Measurements from ENCODE around the gene ARGFX. TPM values are rescaled to one million over a fixed set of nuclear protein-coding genes. Genes with fewer than 3 reads are reported as not detected.
A peak's percentile ranks its signal among the peaks of the same experiment; 100 is the strongest.

ARGFX gene
- total RNA-seq, result not detected in 2 replicates

DNA sequence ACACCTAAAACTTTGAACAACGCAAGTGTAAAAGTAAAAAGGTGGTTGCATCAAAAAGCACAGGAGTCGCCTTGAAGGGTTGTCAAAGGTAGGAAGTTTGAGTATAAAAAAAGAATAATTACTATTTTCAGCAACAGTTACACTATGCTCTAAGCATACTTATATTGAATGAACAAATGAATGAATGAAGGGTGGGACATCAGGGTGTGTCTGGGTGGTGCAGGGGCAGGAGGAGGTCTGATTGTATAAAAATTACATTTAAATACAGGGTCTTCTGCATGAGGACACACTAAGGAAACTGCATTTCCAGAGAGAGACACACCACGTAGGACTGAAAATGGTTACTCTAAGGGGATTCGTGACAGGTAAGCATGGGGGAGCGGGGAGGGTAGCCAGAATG is at the start of gene ARGFX:
TSS of gene ARGFX (plus strand) at position 301 of the 400 bp plus-strand sequence. CDS start 2,765 bp downstream, outside the sequence.
- DNase-seq (ENCODE audit: low spot score), result no peak
- H3K36me3 Mint-ChIP-seq (ENCODE audit: low read depth), result no peaks in the 10 kb centered on the region
- H3K27me3 Mint-ChIP-seq (ENCODE audit: low read depth), result peaks cover 7% of the 10 kb centered on the region
- no peaks in the 10 kb centered on the region for H3K4me1 Mint-ChIP-seq (ENCODE audit: low read depth)
- no peak within 1 kb of the TSS for H3K27ac Mint-ChIP-seq
- H3K9me3 Mint-ChIP-seq, result no peaks in the 10 kb centered on the region
- intact Hi-C loops (cut with micrococcal nuclease), result no loop called here
- no peak within 1 kb of the TSS for H3K4me3 Mint-ChIP-seq (ENCODE audit: low read depth)

DNA sequence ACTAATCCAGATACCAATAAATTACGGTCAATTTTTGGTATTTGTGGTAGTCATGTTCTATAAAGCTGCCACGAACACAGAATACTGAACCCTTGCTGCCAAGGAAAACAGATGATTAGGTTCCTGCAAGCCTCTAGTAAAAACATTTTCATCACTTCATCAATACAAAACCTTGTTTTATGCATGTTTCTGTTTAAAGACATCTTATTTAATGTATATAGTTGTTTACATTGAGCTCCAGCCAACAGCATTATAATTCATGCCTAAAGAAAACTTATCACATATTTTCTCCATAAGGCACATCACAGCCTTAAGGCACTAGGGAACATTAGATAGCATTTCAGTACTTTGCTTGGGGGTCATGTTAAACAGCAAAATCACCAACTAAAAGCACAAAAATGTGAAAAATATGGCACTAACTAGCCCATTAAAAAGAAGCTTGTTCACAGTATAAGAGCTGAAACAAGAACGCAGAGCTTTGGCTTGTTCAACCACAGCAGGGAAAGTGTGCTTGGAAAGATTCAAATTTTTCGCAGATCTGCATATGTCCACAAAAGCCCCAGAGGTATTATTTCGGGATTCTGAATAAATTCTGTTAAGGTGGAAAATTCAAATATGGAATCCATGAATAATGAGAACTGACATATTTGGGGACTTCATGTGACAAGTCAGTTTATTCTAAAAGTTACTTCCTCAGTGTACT is 49.6 kb upstream of the ARGFX start:
- peaks cover 82% of the 10 kb centered on the region for H3K36me3 Mint-ChIP-seq (ENCODE audit: low read depth)
- DNase-seq (ENCODE audit: low spot score), result no peak
- no peak overlapping the region for H3K4me3 Mint-ChIP-seq (ENCODE audit: low read depth)
- H3K4me1 Mint-ChIP-seq (ENCODE audit: low read depth), result peaks cover 2% of the 10 kb centered on the region
- no peak overlapping the region for H3K27ac Mint-ChIP-seq
- intact Hi-C loops (cut with micrococcal nuclease), result no loop called here
- peaks cover 26% of the 10 kb centered on the region for H3K9me3 Mint-ChIP-seq
- H3K27me3 Mint-ChIP-seq (ENCODE audit: low read depth), result no peaks in the 10 kb centered on the region

DNA sequence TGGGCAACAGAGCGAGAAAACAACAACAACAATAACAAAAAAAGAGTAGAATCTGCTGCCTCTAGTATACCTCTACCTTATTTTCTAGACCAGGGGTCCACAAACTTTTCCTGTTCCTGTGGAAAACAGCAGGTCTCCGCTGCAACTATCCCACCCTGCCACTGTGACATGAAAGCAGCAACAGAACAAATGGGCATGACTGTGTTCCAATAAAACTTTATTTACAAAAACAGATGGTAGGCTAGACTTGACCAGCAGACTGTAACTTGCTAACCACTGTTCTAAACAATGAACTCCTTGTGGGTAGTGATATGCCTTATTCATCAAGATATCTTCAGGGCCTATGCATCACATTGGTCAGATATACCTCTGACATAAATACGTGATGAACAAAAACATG is 47.2 kb upstream of the ARGFX start:
- intact Hi-C loops (cut with micrococcal nuclease), result no loop called here

DNA sequence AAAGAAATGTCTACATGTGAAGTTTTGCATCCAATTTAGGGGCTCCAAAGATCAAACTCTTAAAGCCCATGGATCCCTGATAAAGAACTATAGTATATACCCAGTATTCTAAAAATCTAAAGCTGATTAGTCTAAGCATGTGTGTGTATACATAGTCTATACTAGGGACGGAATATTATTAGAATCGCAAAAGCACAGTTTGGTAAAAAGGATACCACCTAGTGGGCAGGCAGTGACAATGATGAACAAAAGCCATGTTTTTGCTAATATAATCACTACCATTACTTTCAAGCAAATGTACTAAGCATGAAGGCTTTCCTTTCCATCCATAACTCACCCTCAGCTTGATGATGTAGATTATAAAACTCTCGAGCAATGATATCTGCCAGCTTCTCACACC is 38.4 kb upstream of the ARGFX start:
- intact Hi-C loops (cut with micrococcal nuclease), result no loop called here
- DNase-seq (ENCODE audit: low spot score), result no peak
- no peak overlapping the region for H3K27ac Mint-ChIP-seq

More for the DNA sequence above, 47.2 kb upstream of the ARGFX start:
- Mint-ChIP-seq H3K9me3 (peaks cover 22% of the 10 kb centered on the region), H3K4me1 (ENCODE audit: low read depth) (no peaks in the 10 kb centered on the region), H3K4me3 (ENCODE audit: low read depth) (no peak overlapping the region), H3K27ac (no peak overlapping the region), H3K36me3 (ENCODE audit: low read depth) (peaks cover 76% of the 10 kb centered on the region), H3K27me3 (ENCODE audit: low read depth) (no peaks in the 10 kb centered on the region)
- no peak for DNase-seq (ENCODE audit: low spot score)

DNA sequence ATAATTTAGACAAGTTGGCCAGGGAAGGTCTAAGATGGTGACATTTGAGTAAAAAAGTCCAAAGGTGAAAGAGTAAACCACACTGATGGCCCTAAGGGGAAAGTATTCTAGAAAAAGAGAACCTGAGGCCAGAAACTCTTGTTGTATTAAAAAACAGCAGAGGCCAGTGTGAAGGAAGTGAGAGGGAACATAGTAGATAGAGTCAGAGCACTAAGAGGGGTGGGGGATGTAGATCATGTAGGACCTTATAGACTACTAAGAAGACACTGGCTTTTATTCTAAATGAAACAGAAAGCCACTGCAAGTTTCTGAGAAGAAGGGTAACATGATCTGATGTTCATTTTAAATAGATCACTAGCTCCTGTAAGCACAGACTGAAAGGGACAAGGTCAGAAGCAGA is 36.5 kb upstream of the ARGFX start:
- Mint-ChIP-seq H3K36me3 (ENCODE audit: low read depth) (peaks cover 62% of the 10 kb centered on the region), H3K4me3 (ENCODE audit: low read depth) (no peak overlapping the region), H3K4me1 (ENCODE audit: low read depth) (peaks cover 11% of the 10 kb centered on the region), H3K27ac (peak overlapping the region; percentile 60), H3K27me3 (ENCODE audit: low read depth) (no peaks in the 10 kb centered on the region), H3K9me3 (no peaks in the 10 kb centered on the region)
- DNase-seq (ENCODE audit: low spot score), result no peak
- intact Hi-C loops (cut with micrococcal nuclease), result no loop called here

More for the DNA sequence above, 38.4 kb upstream of the ARGFX start:
- no peaks in the 10 kb centered on the region for H3K27me3 Mint-ChIP-seq (ENCODE audit: low read depth)
- peaks cover 57% of the 10 kb centered on the region for H3K36me3 Mint-ChIP-seq (ENCODE audit: low read depth)
- H3K4me3 Mint-ChIP-seq (ENCODE audit: low read depth), result no peak overlapping the region
- H3K4me1 Mint-ChIP-seq (ENCODE audit: low read depth), result peaks cover 11% of the 10 kb centered on the region
- H3K9me3 Mint-ChIP-seq, result no peaks in the 10 kb centered on the region

DNA sequence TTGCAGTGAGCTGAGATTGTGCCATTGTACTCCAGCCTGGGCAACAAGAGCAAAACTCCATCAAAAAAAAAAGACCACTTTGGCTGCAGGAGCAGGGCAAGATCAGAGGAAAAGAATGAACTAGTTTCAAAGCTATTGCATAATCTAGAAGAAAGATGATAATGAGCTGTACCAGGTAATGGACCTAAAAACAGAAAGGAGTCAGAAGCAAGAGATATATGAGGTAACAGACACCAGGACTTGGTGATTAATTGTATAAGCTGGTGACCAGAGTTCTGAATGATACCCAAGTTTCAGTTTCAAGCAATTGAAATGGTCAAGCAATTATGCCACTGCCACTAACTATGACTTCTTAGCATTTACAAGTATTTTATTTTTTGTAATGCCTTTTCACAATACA is 24.8 kb upstream of the ARGFX start:
- Mint-ChIP-seq H3K9me3 (no peaks in the 10 kb centered on the region), H3K4me1 (ENCODE audit: low read depth) (peaks cover 34% of the 10 kb centered on the region), H3K27me3 (ENCODE audit: low read depth) (no peaks in the 10 kb centered on the region), H3K4me3 (ENCODE audit: low read depth) (no peak overlapping the region), H3K27ac (no peak overlapping the region), H3K36me3 (ENCODE audit: low read depth) (peaks cover 41% of the 10 kb centered on the region)
- intact Hi-C loops (cut with micrococcal nuclease), result loop anchor here (10.0 kb wide), 1 partner anchor 1252 kb away; the partner anchor contains the start of genes HSPBAP1 and SLC49A4
- DNase-seq (ENCODE audit: low spot score), result no peak

DNA sequence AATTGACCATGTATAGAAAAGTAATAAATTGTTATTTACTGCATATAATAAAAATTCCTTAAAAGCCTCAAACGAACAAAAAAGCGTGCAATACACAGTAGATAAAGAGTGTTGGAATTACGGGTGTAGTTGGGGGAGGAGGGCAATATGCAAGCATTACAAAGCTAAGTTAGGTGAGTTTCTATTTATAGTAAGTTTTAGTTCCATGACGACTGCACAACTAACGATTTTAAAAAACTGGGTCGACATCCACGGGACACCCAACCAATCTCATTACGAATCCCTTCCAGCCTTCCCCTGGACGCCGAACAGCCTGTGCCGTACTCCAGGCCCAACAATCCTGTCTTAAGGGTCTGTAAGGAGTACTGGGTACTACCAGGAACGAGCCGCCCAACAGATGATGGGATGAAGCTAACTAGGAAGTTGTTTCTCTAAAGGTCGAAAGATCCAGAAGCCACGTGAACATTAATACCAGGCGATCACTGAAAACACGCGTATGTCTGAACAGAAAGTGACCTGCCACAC is 22.6 kb upstream of the ARGFX start:
- intact Hi-C loops (cut with micrococcal nuclease), result loop anchor here (5.0 to 10.0 kb wide), 3 partner anchors 337 to 1250 kb away; partner anchors contain the start of genes HSPBAP1 and SLC49A4
- H3K36me3 Mint-ChIP-seq (ENCODE audit: low read depth), result peaks cover 28% of the 10 kb centered on the region
- no peak for DNase-seq (ENCODE audit: low spot score)
- no peaks in the 10 kb centered on the region for H3K27me3 Mint-ChIP-seq (ENCODE audit: low read depth)
- H3K9me3 Mint-ChIP-seq, result no peaks in the 10 kb centered on the region
- peak overlapping the region; percentile 91 for H3K27ac Mint-ChIP-seq
- H3K4me3 Mint-ChIP-seq (ENCODE audit: low read depth), result peak overlapping the region; percentile 91
- peaks cover 30% of the 10 kb centered on the region for H3K4me1 Mint-ChIP-seq (ENCODE audit: low read depth)

DNA sequence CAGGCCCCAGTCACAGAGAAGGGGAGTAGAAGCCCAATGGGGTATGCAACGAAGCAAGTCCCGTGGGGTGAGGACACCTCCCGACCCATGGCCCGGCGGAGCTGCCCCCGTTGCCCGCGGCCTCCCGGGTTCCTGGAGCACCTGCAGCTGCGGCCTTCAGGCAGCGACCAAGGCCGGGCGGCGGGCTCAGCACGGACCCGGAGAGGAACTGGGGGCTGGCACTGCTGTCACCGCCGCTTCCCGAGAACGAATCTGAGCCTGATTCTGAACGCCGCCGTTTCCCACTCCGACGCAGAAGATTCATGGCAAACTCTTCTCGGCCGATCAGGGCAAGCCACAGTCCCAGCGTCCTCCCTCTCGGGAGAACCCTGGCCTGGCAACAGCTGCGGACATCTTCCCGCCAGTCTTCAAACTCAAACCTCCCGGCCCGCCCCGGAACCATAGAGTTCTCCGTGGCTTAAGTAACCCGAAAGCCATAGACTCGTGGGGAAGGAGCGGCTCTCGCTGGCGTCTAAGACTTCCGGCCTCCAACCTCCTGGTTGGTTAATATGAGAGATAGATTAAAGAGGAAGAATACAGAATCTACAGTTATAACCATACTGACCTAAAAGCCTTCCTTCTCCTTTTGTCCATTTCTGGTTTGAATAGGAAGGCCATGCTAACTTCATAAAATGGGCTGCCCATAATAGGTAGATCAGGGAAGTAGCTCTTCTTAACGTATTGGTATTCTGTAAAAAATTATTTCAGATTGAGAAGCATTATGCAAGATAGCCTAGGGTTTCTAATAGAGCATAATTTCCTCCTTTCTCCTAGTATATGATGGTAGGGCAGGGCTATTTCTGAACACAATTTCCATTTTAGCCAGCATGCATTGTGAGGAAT is 21.9 kb upstream of the ARGFX start, which contains the start of gene POLQ:
TSS of gene POLQ (minus strand) at position 415 of the 882 bp plus-strand sequence. CDS start at position 304, 111 bp downstream.
- Mint-ChIP-seq H3K27me3 (ENCODE audit: low read depth) (no peaks in the 10 kb centered on the region), H3K9me3 (no peaks in the 10 kb centered on the region), H3K36me3 (ENCODE audit: low read depth) (peaks cover 25% of the 10 kb centered on the region), H3K4me1 (ENCODE audit: low read depth) (peaks cover 30% of the 10 kb centered on the region), H3K4me3 (ENCODE audit: low read depth) (peak within 1 kb of the TSS; percentile 91), H3K27ac (peak within 1 kb of the TSS; percentile 93)
- peak; percentile 84 for DNase-seq (ENCODE audit: low spot score)
- intact Hi-C loops (cut with micrococcal nuclease), result loop anchor here (1.0 to 10.0 kb wide), 13 partner anchors 115 to 1482 kb away; partner anchors contain the start of genes EAF2, GOLGB1, HCLS1 and HSPBAP1

DNA sequence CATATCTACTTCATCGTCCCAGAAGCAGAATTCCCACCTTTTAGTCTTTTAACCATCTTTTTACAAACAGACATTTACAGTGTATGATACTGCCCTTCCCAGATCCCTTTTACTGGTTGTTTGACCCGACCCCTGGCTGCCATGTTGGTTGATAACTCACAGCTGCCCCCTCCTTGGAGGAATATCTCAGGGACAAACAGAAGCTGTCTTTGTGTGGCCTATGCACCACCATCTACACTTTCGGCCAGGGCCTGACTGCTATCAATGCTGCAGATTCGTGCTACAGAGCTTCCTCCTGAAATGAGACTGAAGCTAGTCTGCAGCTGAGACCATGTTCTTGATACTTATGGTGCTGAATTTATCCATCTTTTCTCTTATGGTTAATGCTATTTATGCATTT is 15.4 kb upstream of the ARGFX start:
- DNase-seq (ENCODE audit: low spot score), result no peak
- peaks cover 1% of the 10 kb centered on the region for H3K27me3 Mint-ChIP-seq (ENCODE audit: low read depth)
- H3K4me3 Mint-ChIP-seq (ENCODE audit: low read depth), result no peak overlapping the region
- intact Hi-C loops (cut with micrococcal nuclease), result no loop called here
- no peaks in the 10 kb centered on the region for H3K4me1 Mint-ChIP-seq (ENCODE audit: low read depth)
- H3K36me3 Mint-ChIP-seq (ENCODE audit: low read depth), result no peaks in the 10 kb centered on the region
- no peaks in the 10 kb centered on the region for H3K9me3 Mint-ChIP-seq
- H3K27ac Mint-ChIP-seq, result no peak overlapping the region

DNA sequence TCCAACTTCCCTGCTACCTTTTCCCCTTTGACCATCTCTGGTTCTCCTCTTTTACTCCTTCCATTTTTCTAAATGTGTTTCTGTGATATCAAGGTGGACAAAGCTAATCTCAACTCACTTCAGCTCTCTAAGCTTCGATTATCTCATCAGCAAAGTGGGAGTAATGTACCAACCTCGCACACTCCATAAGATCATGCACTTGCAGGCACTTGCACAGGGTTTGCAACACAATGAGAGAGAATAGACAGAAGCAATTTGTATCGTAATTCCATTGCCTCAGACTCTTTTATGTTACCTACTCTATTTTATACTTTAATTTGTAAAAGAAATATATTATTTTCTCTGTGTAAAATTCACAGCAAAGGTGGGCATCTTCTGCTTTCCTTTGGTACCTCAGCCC is 15.0 kb upstream of the ARGFX start:
- intact Hi-C loops (cut with micrococcal nuclease), result no loop called here
- H3K9me3 Mint-ChIP-seq, result no peaks in the 10 kb centered on the region
- no peaks in the 10 kb centered on the region for H3K36me3 Mint-ChIP-seq (ENCODE audit: low read depth)
- no peak overlapping the region for H3K27ac Mint-ChIP-seq
- H3K4me3 Mint-ChIP-seq (ENCODE audit: low read depth), result no peak overlapping the region
- peaks cover 1% of the 10 kb centered on the region for H3K27me3 Mint-ChIP-seq (ENCODE audit: low read depth)
- H3K4me1 Mint-ChIP-seq (ENCODE audit: low read depth), result no peaks in the 10 kb centered on the region
- DNase-seq (ENCODE audit: low spot score), result no peak

DNA sequence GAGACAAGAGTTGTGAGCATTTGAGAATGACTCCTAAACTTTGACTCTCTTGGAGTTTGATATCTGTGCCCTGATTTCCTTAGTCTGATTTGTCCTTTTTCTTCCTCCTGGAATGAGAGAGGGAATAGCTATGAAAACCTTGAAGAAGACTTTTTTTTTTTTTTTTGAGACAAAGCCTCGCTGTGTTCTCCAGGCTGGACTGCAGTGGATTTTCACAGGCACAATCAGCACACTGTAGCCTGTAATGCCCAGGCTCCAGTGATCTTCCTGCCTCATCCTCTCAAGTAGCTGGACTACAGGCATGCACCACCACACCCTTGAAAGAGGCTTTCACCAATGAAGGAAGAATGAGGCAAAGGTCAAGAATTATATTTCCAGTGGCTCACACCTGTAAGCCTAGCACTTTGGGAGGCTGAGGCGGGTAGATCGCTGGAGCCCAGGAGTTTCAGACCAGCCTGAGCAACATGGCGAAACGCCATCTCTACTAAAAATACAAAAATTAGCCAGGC is 10.3 kb upstream of the ARGFX start:
- peaks cover 6% of the 10 kb centered on the region for H3K27me3 Mint-ChIP-seq (ENCODE audit: low read depth)
- no peak overlapping the region for H3K4me3 Mint-ChIP-seq (ENCODE audit: low read depth)
- no peaks in the 10 kb centered on the region for H3K36me3 Mint-ChIP-seq (ENCODE audit: low read depth)
- no peak for DNase-seq (ENCODE audit: low spot score)
- H3K9me3 Mint-ChIP-seq, result no peaks in the 10 kb centered on the region
- H3K27ac Mint-ChIP-seq, result no peak overlapping the region
- peaks cover 1% of the 10 kb centered on the region for H3K4me1 Mint-ChIP-seq (ENCODE audit: low read depth)
- intact Hi-C loops (cut with micrococcal nuclease), result no loop called here

DNA sequence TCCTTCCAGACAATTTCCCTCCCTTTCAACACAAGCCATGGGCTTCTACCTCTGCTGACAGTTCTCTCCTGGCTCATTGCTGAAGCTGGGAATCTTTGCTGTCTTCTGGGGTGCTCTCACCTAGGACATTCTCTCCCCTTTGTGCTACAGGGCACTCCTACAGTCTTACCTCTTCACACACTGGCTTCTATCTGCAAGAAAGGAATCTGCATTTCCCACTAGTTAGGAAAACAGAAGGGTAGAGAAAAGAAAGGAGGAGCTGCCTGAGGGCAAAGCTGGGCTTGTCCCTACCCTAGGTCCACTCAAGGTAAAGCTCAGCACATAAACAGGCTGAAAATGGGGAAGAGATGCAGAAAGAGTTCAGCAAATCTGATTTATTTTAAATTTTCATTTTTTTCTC is 5.6 kb upstream of the ARGFX start:
- peaks cover 1% of the 10 kb centered on the region for H3K4me1 Mint-ChIP-seq (ENCODE audit: low read depth)
- peaks cover 6% of the 10 kb centered on the region for H3K27me3 Mint-ChIP-seq (ENCODE audit: low read depth)
- no peak overlapping the region for H3K4me3 Mint-ChIP-seq (ENCODE audit: low read depth)
- H3K27ac Mint-ChIP-seq, result no peak overlapping the region
- H3K36me3 Mint-ChIP-seq (ENCODE audit: low read depth), result no peaks in the 10 kb centered on the region
- no peaks in the 10 kb centered on the region for H3K9me3 Mint-ChIP-seq
- DNase-seq (ENCODE audit: low spot score), result no peak
- intact Hi-C loops (cut with micrococcal nuclease), result no loop called here

Data from activated T-helper 2 cell treated with anti-CD3 and anti-CD28 coated beads, Interferon-gamma antibody, Interleukin-2, Interleukin-4, amounts not matched to agents 10 μg/mL and 5 μg/mL and 100 μg/mL, durations not matched to agents 14 hours and 24 hours and 36 hours (primary cell).